OCI-LY7 (cell line): Measurements from ENCODE around the gene NPB.

Experiments
- EZH2phosphoT487 ChIP-seq: fragments of 200-600 bp; sonication (generic); IDR thresholded peaks from 2 replicates; pipeline ENCODE4 v1.6.1; 2018; ENCODE audit warnings: low read depth, borderline replicate concordance, mild to moderate bottlenecking, mixed run types, antibody characterized with exemption, low read length, moderate library complexity, mixed read lengths
- TF ChIP-seq, protein P1 (sequence below): fragments of 200-600 bp; sonication (generic); conservative IDR thresholded peaks from 2 replicates; pipeline ENCODE4 v1.5.1; 2014; ENCODE audit warnings: mild to moderate bottlenecking, antibody characterized with exemption, low read length, moderate library complexity, mixed read lengths

DNA sequence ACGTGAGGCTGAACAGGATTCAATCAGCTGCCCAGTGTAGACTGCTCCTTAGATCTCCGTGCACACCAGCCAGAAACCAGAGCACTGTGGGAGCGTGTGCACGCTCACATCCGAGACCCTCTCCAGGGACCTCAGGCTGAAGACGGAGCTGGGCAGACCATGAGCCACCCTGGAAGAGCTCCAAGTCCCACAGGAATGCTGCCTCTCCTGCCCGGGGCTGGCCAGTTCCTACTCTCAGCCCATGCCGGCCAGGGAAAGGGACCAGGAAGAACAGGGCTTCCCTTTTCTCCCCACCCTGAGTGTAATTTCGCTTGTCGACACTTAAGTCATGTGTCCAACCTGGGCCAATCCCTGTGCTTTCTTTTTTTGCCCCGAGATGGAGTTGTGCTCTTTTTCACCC, 17.5 kb upstream of the NPB start:
- TF ChIP-seq, protein P1, sequence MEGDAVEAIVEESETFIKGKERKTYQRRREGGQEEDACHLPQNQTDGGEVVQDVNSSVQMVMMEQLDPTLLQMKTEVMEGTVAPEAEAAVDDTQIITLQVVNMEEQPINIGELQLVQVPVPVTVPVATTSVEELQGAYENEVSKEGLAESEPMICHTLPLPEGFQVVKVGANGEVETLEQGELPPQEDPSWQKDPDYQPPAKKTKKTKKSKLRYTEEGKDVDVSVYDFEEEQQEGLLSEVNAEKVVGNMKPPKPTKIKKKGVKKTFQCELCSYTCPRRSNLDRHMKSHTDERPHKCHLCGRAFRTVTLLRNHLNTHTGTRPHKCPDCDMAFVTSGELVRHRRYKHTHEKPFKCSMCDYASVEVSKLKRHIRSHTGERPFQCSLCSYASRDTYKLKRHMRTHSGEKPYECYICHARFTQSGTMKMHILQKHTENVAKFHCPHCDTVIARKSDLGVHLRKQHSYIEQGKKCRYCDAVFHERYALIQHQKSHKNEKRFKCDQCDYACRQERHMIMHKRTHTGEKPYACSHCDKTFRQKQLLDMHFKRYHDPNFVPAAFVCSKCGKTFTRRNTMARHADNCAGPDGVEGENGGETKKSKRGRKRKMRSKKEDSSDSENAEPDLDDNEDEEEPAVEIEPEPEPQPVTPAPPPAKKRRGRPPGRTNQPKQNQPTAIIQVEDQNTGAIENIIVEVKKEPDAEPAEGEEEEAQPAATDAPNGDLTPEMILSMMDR: no peak
- TF ChIP-seq EZH2phosphoT487: no peak
